Dendritic cell treated with granulocyte-macrophage colony-stimulating factor and Interleukin-4, amounts not matched to agents 40 ng/mL and 50 ng/mL, for 4 days (primary cell): ENCODE measurements around the gene FXYD2.

Experiments
- H3K27ac Mint-ChIP-seq: one replicate; pipeline ENCODE4 v1.8.0; 2022; ENCODE audit warnings: mild to moderate bottlenecking, mixed read lengths
- H3K27me3 Mint-ChIP-seq: one replicate; pipeline ENCODE4 v1.8.0; 2022; ENCODE audit warnings: mild to moderate bottlenecking, mixed read lengths
- H3K36me3 Mint-ChIP-seq: one replicate; pipeline ENCODE4 v1.8.0; 2022; ENCODE audit warnings: low read depth, mixed read lengths
- H3K4me1 Mint-ChIP-seq: one replicate; pipeline ENCODE4 v1.8.0; 2022; ENCODE audit warnings: low read depth, mixed read lengths
- H3K4me3 Mint-ChIP-seq: one replicate; pipeline ENCODE4 v1.8.0; 2022; ENCODE audit warnings: mild to moderate bottlenecking, moderate library complexity, mixed read lengths
- H3K9me3 Mint-ChIP-seq: one replicate; pipeline ENCODE4 v1.8.0; 2022; ENCODE audit warnings: mixed read lengths
- intact Hi-C: fragments of 100-400 bp; cut with micrococcal nuclease; formaldehyde crosslinking; loops from one replicate; pipeline ENCODE4 v1.15.0; 2022

The FXYD2 gene

DNA sequence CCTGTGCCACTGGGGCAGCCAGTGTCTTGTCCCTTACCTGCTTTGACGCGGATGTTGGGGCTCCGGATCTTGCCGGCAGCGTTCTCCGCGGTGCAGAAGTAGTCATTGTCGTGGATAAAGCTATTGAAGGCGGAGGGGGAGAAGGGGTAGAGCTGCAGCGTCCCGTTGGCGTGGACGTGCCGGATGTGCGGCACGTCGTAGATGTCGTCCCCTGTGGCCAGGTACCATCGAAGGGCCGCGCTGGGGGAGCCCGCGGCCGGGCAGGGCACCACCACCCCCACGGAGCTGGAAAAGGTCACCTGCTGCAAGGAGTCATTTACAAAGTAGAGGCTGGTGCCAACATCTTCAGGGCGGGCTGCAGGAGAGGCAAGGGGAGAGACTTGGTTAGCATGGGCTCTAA lies 44.1 kb downstream of the FXYD2 start:
- H3K27me3 Mint-ChIP-seq = peaks cover 49% of the 10 kb centered on the region
- no peak overlapping the region for H3K4me3 Mint-ChIP-seq
- intact Hi-C loops = no loop called here
- H3K27ac Mint-ChIP-seq = no peak overlapping the region
- no peaks in the 10 kb centered on the region for H3K36me3 Mint-ChIP-seq
- H3K9me3 Mint-ChIP-seq = no peaks in the 10 kb centered on the region
- no peaks in the 10 kb centered on the region for H3K4me1 Mint-ChIP-seq

DNA sequence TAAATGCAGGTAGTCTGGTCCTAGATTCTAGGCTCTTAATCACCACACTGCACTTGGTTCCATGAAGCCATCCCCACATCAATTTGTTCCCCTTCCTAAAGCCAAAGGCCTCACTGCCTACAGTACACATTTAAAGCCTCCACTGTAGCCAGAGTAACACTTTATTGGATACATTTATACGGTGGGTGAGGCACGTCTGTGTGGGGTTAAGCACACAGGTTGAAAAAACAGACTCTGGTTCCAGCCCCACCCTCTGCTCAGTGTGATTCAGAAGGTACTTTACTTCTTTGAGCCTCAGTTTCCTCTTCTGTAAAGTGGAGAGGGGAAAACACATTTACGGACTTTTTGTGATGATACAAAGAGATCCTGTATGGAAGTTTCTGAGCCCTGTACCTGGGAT lies 50.0 kb downstream of the FXYD2 start:
- Mint-ChIP-seq H3K36me3 (no peaks in the 10 kb centered on the region), H3K27ac (no peak overlapping the region), H3K27me3 (peaks cover 29% of the 10 kb centered on the region), H3K4me1 (no peaks in the 10 kb centered on the region), H3K9me3 (no peaks in the 10 kb centered on the region), H3K4me3 (no peak overlapping the region)
- intact Hi-C loops = no loop called here

DNA sequence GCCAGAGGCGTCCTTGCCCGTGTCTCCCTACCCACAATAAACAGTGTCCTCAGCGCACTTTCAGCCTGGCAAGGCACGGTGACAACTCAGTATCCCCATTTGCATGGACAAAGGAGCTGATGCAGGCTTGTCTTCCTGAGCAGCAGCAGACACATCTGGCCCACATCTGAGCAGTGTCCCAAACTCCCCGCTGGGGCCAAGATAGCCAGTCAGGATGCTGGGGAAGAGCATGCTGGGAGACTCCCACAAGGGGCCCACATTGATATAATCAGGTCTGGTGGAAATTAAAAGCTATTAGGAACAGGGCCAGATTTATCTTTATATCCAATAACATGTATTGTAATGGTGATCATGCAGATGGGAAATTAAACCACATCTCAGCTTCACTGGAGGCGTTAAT lies 52.2 kb downstream of the FXYD2 start:
- no peaks in the 10 kb centered on the region for H3K36me3 Mint-ChIP-seq
- H3K9me3 Mint-ChIP-seq = no peaks in the 10 kb centered on the region
- no peak overlapping the region for H3K27ac Mint-ChIP-seq

DNA sequence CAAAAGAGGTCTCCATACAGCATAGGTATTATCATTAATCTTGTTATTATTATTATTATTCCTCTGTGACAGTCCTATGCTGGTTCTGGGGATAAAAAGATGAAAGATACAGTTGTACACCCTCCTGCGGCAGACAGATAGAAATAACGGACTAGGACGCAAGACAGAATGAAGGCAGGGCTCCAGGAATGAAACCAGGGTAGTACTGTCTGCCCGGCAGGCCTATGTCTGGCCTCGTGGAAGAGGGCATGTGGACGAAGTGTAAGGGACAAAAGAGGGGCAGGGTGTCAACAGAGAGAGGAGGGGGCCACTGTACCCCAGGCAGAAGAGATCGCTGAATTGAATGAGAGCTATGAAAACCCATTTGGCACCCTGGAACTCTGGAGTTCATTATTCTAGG lies 52.7 kb downstream of the FXYD2 start:
- H3K4me1 Mint-ChIP-seq = no peaks in the 10 kb centered on the region
- no peaks in the 10 kb centered on the region for H3K36me3 Mint-ChIP-seq
- no peak overlapping the region for H3K27ac Mint-ChIP-seq
- intact Hi-C loops = no loop called here
- H3K9me3 Mint-ChIP-seq = no peaks in the 10 kb centered on the region
- no peak overlapping the region for H3K4me3 Mint-ChIP-seq
- peaks cover 17% of the 10 kb centered on the region for H3K27me3 Mint-ChIP-seq

More for the DNA sequence above, 52.2 kb downstream of the FXYD2 start:
- Mint-ChIP-seq H3K4me3 (no peak overlapping the region), H3K27me3 (peaks cover 18% of the 10 kb centered on the region), H3K4me1 (no peaks in the 10 kb centered on the region)
- intact Hi-C loops = no loop called here

DNA sequence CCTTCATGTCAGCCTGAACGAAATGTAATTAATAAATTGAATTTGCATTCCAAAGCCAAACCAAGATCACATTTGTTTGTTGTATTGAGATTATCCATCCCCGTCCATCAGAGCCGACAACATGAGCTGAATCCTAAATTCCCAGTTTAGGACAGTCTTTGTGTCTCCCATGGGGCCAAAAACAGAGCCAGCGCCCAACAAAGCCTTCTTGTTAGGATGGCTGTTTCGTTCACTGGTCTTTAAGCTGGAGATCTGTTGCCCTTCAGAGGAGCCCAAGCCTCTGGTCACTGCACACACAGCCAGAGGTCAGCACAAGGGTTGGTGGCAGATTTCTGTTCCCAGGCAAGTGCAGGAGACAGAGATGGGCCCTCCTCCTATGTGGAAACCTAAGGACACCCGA lies 53.3 kb downstream of the FXYD2 start:
- Mint-ChIP-seq H3K4me3 (no peak overlapping the region), H3K27ac (no peak overlapping the region), H3K36me3 (no peaks in the 10 kb centered on the region), H3K9me3 (no peaks in the 10 kb centered on the region), H3K4me1 (no peaks in the 10 kb centered on the region), H3K27me3 (peaks cover 14% of the 10 kb centered on the region)
- intact Hi-C loops = no loop called here

DNA sequence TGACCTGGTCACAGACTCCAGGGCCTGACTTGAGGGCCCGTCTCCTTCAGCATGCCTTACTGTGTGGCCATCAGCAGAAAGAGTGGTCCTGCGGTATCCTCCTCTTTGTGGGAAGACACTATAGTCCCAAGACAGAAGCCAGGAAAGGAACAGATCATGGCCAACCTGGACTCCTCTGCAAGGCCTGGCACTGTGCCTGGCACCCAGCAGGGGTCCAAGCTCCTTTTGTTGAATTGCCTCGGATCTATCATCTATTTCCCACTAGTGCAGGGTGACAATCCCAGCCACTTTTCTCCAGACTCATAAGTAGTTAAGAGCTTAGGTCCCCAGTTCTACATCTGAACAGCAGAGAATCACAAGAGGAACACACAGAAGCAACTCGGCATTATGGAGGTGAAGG lies 54.5 kb downstream of the FXYD2 start:
- Mint-ChIP-seq H3K4me1 (no peaks in the 10 kb centered on the region), H3K27ac (no peak overlapping the region), H3K9me3 (no peaks in the 10 kb centered on the region), H3K36me3 (no peaks in the 10 kb centered on the region), H3K4me3 (no peak overlapping the region), H3K27me3 (peaks cover 7% of the 10 kb centered on the region)
- intact Hi-C loops = no loop called here
